ENCODE measurements around the gene BEND6. TPM values are rescaled to one million over a fixed set of nuclear protein-coding genes. Genes with fewer than 3 reads are reported as not detected.
"Not testable (repeated sequence)": the region's sequence is repeated elsewhere in the genome, so short reads cannot be mapped to it uniquely, and the experiment has no call there.

Gene BEND6
- total RNA-seq, 4 donors from 2014 or later = 0.55 to 0.79 TPM; not detected in 2

DNA sequence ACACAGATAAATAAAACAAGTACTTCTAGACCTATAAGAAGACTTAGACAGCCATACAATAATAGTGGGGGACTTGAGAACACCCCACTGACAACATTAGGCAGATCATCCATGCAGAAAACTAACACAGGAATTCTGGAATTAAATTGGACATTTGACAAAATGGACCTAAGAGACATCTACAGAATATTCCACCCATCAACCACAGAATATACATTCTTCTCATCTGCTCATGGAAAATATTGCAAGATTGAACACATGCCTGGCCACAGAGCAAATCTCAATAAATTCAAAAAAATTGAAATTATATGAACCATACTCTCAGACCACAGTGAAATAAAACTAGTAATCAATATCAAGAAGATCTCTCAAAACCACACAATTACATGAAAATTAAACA lies 47.3 kb downstream of the BEND6 start:
- Histone ChIP-seq H3K27me3 (no peaks in the 10 kb centered on the region), H3K27ac (no peak overlapping the region), H3K4me1 (no peaks in the 10 kb centered on the region), H3K36me3 (no peaks in the 10 kb centered on the region), H3K9me3 (no peaks in the 10 kb centered on the region), H3K4me3 (no peak overlapping the region)
- intact Hi-C loops (cut with DNase I; ENCODE audit: low total_unique reads) = no loop called here
- no peak for TF ChIP-seq POLR2A (IDR thresholded peaks at IDR 0.05)
- no peak for TF ChIP-seq EP300 (IDR thresholded peaks at IDR 0.05; ENCODE audit: low read depth)
- TF ChIP-seq POLR2AphosphoS5 (IDR thresholded peaks at IDR 0.05) = no peak
- TF ChIP-seq, protein P1, sequence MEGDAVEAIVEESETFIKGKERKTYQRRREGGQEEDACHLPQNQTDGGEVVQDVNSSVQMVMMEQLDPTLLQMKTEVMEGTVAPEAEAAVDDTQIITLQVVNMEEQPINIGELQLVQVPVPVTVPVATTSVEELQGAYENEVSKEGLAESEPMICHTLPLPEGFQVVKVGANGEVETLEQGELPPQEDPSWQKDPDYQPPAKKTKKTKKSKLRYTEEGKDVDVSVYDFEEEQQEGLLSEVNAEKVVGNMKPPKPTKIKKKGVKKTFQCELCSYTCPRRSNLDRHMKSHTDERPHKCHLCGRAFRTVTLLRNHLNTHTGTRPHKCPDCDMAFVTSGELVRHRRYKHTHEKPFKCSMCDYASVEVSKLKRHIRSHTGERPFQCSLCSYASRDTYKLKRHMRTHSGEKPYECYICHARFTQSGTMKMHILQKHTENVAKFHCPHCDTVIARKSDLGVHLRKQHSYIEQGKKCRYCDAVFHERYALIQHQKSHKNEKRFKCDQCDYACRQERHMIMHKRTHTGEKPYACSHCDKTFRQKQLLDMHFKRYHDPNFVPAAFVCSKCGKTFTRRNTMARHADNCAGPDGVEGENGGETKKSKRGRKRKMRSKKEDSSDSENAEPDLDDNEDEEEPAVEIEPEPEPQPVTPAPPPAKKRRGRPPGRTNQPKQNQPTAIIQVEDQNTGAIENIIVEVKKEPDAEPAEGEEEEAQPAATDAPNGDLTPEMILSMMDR (IDR thresholded peaks at IDR 0.05) = no peak
- no peak for DNase-seq
- in situ Hi-C loops (cut with MboI; ENCODE audit: low pct_ligation_motif_present in 1 of 4, low pct_unique_long_range_greater_than_20kb in 1 of 4, low sequenced_read_pairs in 3 of 4) = loop anchor here in 1 of 4 donors (25.0 kb wide), 1 partner anchor 90 kb away; no protein-coding TSS in a partner anchor

DNA sequence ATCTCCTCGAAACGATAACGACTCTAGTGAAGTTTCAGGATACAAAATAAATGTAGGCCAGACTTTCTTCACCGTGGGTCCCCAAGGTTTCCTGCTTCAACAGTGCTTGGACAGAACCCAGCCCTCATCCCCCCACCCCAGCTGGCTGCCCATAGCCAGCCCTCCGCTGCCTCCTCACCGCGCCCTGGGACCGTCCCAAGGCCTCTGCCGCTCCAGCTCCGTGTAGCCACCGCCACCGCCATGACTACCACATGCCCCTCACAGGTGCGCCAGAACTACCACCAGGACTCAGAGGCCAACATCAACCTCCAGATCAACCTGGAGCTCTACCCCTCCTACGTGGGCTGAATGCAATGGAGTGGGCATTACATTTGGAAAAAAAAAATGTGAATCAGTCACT lies 49.4 kb downstream of the BEND6 start:
- 90 to 93% methylated on average over 4 to 14 of the region's 14 CpGs for WGBS, 2 donors (ENCODE audit: low coverage in 1 of 2)
- no peaks in the 10 kb centered on the region for H3K9me3 ChIP-seq
- H3K27ac ChIP-seq = no peak overlapping the region
- in situ Hi-C loops (cut with MboI; ENCODE audit: low pct_ligation_motif_present in 1 of 4, low pct_unique_long_range_greater_than_20kb in 1 of 4, low sequenced_read_pairs in 3 of 4) = loop anchor here in 1 of 4 donors (25.0 kb wide), 1 partner anchor 92 kb away; no protein-coding TSS in a partner anchor
- no peak overlapping the region for H3K4me3 ChIP-seq
- H3K4me1 ChIP-seq = no peaks in the 10 kb centered on the region
- intact Hi-C loops (cut with DNase I; ENCODE audit: low total_unique reads) = no loop called here
- no peaks in the 10 kb centered on the region for H3K27me3 ChIP-seq
- no peak for DNase-seq
- TF ChIP-seq, protein P1 (IDR thresholded peaks at IDR 0.05) = no peak
- TF ChIP-seq POLR2A (IDR thresholded peaks at IDR 0.05) = no peak
- TF ChIP-seq EP300 (IDR thresholded peaks at IDR 0.05; ENCODE audit: low read depth) = no peak
- TF ChIP-seq POLR2AphosphoS5 (IDR thresholded peaks at IDR 0.05) = no peak
- H3K36me3 ChIP-seq = no peaks in the 10 kb centered on the region

DNA sequence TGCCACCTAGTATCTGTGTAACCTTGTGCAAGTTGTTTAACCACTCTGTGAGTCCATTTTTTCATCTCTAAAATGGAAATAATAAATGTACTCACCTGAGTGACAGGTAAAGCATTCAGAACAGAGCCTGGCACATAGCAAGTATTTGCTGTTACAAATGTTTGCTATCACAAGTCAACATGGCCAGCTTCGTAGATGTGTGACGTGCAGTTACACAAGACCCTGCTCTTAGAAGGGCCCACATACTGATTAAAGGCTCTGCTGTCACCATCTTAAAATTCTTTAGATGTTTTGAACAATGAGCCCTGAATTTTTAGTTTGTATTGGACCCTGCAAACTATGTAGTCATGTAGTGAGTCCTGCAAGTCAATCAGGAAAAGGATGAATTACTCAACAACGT lies 51.2 kb downstream of the BEND6 start:
- H3K27ac ChIP-seq = no peak overlapping the region
- H3K36me3 ChIP-seq = no peaks in the 10 kb centered on the region
- no peaks in the 10 kb centered on the region for H3K27me3 ChIP-seq
- TF ChIP-seq POLR2AphosphoS5 (IDR thresholded peaks at IDR 0.05) = no peak
- TF ChIP-seq, protein P1 (IDR thresholded peaks at IDR 0.05) = no peak
- intact Hi-C loops (cut with DNase I; ENCODE audit: low total_unique reads) (no loop called here), in situ Hi-C loops (cut with MboI; ENCODE audit: low pct_ligation_motif_present in 1 of 4, low pct_unique_long_range_greater_than_20kb in 1 of 4, low sequenced_read_pairs in 3 of 4) (loop anchor here in 1 of 4 donors (25.0 kb wide), 1 partner anchor 94 kb away; no protein-coding TSS in a partner anchor)
- no peaks in the 10 kb centered on the region for H3K4me1 ChIP-seq
- H3K4me3 ChIP-seq = no peak overlapping the region
- no peaks in the 10 kb centered on the region for H3K9me3 ChIP-seq
- 40 to 62% methylated on average over 2 to 3 of the region's 3 CpGs for WGBS, 2 donors (ENCODE audit: low coverage in 1 of 2)
- DNase-seq = no peak

DNA sequence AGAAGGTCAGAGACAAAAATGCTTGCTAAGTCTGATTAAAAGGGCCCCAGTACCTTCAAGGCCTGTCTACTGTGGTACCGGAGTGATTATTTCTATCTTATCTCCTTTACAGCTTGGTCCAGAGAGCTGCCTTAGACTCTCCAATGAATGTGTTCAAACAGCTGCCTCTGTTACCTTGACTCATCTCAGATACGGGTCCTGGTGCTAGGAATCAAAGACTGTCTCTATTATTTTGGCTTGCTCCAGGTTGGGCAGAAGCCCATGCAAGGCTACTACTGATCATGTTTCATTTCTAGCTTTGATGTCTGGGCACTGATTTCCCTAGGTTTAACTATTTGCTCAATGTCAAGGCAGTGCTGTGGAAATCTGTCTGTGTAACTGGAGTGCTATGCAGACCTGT lies 53.2 kb downstream of the BEND6 start:
- 93 to 100% methylated on average over 1 to 2 of the region's 2 CpGs for WGBS, 2 donors (ENCODE audit: low coverage in 1 of 2)
- intact Hi-C loops (cut with DNase I; ENCODE audit: low total_unique reads); H3K9me3 ChIP-seq; H3K27me3 ChIP-seq; H3K4me1 ChIP-seq; H3K36me3 ChIP-seq; H3K27ac ChIP-seq; DNase-seq; H3K4me3 ChIP-seq: not testable (repeated sequence)
- in situ Hi-C loops (cut with MboI; ENCODE audit: low pct_ligation_motif_present in 1 of 4, low pct_unique_long_range_greater_than_20kb in 1 of 4, low sequenced_read_pairs in 3 of 4) = loop anchor here in 1 of 4 donors (25.0 kb wide), 1 partner anchor 96 kb away; no protein-coding TSS in a partner anchor

DNA sequence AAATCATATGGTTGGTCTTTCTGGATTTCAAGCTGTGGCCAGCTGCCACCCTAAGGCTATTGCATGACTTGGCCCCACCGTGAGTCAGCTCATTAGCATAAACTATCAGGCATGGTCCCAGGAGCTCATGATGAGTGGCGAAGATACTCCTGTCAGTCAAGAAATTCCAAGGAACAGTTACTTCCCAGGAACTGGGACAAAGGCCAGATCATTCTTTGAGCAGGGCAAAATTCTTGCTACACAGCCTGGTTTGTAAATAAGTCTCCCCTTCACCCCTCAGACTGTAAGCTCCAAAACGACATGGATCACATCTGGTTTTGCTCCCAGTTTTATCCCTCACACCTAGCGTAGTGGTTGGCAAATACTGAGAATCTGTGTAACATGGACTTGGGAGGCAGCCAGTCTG lies 58.6 kb downstream of the BEND6 start:
- H3K27me3 ChIP-seq = no peaks in the 10 kb centered on the region
- no peak for DNase-seq
- in situ Hi-C loops (cut with MboI; ENCODE audit: low pct_ligation_motif_present in 1 of 4, low pct_unique_long_range_greater_than_20kb in 1 of 4, low sequenced_read_pairs in 3 of 4) (loop anchor here in 2 of 4 donors (10.0 to 25.0 kb wide), 2 partner anchors 101 to 109 kb away; no protein-coding TSS in a partner anchor), intact Hi-C loops (cut with DNase I; ENCODE audit: low total_unique reads) (no loop called here)
- no peaks in the 10 kb centered on the region for H3K36me3 ChIP-seq
- no peak overlapping the region for H3K27ac ChIP-seq
- TF ChIP-seq POLR2A (IDR thresholded peaks at IDR 0.05) (no peak), POLR2AphosphoS5 (IDR thresholded peaks at IDR 0.05) (no peak)
- TF ChIP-seq, protein P1 (IDR thresholded peaks at IDR 0.05) = no peak
- no peak overlapping the region for H3K4me3 ChIP-seq
- H3K9me3 ChIP-seq = no peaks in the 10 kb centered on the region
- H3K4me1 ChIP-seq = no peaks in the 10 kb centered on the region
- WGBS, 2 donors (ENCODE audit: low coverage in 1 of 2) = 52 to 66% methylated on average over 2 to 4 of the region's 4 CpGs
